NOMO-1 treated with dmso at 0.1 percent for 144 hours (cell line): ENCODE data around the gene MGLL.

Experiments
- DNase-seq: peaks from one replicate; lab custom pipeline; 2025; ENCODE audit not compliant: unreplicated experiment; lab: John Stamatoyannopoulos, UW

Gene MGLL

DNA sequence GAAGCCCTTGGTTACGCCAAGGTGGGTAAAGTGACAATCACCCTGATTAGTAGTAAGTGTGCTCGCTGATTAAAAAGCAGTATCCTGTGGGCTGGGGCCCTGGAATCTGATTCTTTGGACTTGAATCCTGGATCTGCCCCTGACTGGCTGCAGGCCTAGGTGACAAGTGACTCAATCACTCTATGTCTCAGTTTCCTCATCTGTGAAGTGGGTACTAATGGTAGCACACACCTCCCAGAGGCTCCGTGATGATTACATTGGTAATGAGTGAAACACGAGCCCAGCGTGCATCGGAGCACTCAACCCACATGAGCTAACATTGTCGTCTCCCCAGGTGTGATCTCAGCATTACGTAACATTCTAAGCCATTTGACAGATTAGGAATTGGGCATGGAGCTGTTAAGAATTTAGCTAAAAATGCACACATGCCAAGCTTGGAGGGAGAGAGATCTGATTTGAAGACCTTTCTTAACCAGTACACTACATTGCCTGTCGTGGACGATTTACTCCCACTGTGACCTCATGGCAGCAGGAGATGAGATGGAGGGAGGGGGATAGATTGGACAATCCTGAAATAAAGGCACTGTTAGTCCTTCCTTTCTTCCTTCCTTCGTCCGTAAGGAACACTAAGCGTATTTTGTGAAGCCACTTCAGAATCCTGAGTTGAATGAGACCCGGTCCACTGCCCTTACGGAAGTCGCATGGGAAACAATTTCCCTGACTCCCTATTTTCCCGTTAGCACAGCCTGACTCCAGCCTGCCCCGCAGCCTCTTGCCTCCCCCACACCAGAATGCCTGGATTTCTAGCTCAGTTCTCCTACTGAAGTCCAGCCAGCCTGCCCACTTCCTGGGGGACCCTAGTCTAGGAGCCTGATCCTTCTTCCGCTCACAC is 32.1 kb downstream of the MGLL start:
- no peak for DNase-seq

DNA sequence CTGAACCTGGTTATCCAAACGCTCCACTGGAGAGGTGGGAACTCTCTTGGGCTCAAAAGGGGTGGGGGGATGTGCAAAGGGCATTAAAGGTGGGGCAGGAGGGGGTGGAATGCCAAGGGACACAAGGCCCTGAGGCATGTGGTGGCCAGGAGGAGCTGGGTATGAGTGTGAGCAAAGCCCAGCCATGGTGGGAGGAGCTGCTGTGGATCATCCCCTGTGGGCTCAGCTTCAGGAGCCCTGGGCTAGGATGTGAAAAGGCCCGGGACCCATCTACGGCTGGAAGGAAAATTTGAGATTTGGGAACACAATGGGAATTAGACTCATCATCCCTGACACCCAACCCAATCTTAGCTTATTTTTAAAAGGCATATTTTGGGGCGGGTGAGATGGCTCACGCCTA is 33.3 kb downstream of the MGLL start:
- no peak for DNase-seq

GRCh38 chr3:127788451-127788909 is 33.8 kb downstream of the MGLL start:
- no peak for DNase-seq

DNA sequence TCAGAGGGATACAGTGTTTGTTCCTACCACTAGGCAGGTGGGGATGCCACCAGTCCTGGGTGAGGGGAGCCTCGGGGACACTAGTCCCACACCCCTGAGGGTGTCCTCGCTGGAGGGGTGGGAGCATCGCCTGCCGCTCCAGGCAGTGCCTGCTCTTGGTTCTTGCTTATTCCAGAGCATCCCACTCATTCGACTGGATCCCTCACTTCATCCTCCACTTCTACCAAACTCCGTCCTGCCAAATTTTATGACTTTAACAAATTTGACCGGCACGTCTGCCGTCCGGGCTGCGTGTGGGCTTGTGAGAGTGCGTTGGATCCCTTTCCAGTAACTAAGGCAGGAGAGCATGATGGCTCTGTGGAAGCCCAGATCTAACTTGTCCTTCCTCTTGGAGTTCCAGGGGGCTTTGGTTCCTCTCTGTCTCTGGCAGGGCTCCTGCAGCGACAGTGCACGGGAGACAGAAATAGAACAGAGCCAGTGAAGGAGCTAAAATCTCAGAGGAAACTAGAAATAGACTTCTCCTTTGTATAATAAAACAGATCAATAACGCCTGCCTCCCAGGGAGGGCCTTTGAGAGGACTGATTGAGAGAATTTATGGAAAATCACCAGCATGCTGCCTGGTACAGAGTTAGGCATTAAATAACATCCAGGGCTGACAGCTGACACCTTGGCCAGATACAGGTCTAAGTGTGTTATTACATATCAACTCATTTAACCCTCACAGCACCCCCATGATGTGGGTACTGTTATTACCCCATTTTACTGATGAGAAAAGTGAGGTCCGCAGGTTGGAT is 34.5 kb downstream of the MGLL start:
- no peak for DNase-seq

DNA sequence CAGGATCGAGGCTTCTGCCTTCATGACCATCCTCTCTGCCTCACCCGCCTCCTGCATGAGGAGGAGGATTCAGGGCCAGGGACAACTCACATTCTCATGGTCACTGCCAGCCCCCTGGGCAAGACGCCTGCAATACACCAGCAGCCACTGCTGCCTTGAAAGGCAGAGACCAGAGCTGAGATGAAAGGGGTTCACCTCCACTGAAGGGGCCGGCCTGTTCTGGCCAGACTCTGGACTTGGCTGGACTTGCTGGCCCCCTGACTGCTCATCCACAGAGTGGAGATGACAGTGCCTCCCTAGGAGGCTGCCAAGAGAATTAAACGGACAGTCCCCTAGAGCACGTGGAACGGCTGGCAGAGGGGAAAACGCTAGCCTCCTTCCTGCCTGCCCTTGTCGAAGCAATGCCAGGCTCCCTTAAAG is 35.2 kb downstream of the MGLL start:
- DNase-seq, result no peak

DNA sequence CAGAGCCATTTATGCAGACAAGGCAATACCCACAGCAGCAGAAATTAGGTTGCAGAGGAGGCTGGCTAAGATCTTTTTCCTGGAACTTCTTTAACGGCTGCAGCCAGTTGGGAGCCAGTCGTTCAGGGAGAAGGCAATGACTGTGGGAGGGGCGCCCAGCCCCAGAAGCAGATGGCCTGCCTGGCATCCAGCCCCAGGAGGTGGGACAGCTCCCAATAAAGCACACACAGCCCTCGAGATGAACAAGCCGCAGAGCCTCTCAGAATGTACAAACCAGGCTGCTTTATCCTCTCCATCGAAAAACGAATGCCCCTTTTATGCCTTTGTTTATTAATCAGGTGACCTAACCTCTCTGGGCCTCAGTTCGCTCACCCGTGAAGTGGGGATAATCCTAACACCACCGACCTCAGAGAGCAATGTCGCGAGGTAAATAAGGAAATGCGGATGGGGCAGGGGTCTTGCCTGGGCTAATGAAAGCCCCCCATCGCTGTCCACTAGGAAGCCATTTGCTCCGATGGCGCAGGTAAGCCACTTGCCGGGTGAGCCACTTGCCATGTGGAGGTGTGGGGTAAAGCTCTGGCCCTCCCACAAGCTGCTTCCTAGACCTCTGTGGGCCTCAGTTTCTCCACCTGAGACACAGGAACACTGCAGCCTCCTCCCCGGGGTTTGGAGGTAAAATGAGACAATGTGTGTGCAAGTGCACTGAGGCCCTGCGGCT is 35.8 kb downstream of the MGLL start:
- no peak for DNase-seq

DNA sequence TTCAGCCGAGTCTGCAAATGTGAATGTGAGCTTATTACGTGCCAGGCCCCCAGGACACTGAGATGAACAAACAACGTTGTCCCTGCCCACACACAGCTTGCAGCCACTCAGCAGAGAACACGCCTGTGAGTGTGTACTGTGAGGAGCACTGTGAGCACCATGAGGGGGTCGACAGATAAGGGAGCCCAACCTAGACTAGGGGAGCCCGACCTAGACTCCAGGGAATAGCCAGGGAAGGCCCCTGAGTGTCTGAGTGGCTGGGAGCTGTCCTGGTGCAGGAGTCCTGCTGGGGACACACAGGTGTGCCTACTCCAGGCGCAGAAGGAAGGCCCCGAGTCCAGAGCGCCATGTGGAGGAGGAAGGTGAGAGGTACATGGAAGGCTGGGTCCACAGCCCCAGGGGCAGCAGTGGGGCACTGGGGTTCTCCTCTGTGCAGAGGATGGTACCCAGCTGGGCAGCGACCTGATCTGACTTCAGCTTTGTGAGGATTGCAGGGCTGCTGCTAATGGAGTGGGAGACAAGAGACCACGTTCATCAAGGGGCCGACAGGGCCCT is 36.5 kb downstream of the MGLL start:
- DNase-seq, result no peak

DNA sequence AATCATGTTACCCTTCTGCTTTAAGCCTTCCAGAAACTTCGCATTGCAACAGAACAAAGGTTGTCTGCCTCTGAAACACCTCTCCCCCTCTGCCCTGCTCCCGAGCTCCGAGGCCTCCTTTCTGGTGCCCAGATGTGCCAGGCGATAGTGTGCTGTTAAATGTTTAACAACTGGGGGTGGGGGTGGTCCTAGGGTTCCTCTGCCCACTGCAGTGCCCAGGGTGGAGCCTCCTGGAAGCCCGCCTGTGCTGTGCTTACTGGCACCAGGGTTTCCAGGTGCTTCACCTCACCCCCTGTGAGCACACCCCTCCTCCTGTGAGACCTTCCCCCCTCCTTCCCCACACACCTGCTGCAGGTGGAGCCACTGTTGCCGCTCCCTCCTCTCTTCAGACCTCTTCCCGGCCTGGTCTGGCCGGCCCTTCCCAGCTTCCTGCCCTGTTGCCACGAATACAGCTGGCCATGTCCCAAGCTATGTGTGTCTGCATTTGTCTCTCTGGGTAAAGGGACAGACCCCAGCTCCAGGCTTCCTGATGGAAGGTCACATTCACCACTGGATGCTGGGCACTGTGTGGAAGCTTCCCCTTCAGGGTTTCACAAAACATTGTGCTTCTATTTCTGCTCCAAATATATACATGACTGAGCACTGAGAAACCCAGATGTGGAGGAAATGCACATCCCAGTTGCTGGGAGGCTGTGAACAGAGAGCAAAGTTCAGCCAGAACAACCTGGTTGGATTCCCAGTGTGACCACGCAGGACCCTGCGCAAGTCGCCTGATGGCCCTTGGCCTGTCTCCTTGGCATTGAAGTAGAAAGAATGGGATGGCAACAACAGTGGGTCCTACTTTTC is 37.2 kb downstream of the MGLL start:
- no peak for DNase-seq

DNA sequence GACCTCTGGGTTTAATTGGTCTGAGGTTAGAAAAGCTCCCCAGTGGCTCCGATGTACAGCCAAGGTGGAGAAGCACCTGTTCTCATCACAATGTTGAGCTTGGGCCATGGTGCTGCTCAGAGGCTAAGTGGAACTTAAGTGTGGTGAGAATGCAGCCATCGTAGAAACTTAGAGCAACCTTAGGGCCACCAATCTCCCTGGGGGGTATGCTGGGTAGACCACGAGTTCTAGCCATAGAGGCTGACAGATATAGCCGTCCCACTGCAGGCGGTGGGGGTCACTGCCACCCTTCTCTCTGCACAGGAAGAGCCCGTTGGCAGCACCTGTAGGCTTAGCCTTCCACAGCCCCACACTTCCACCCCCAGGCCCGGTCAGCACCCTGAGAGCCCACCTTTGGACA is 38.0 kb downstream of the MGLL start:
- DNase-seq, result no peak

DNA sequence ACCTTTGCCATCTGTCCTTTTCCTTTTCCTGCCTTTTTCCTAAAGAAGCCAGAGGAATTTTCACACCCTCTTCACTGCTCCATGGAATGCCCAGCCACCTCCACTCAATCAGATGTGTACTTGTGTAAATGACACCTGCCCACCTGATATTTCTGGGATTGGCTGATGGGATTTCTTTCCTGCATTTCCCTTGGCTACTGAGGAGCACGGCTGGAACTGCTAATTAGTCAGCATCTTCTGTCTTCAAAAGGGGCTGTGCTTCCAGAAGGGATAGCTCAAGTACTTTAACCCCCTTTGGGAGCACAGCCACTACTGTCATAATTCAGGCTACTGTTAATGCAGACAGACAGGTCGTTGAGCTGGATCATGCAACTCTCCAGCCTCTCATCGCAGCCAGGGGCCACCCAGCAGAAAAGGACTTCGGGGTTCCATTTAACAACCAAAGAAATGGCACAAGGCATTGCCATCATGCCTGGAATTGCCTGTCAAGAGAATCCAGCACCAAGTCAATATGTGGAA is 38.6 kb downstream of the MGLL start:
- DNase-seq, result no peak

DNA sequence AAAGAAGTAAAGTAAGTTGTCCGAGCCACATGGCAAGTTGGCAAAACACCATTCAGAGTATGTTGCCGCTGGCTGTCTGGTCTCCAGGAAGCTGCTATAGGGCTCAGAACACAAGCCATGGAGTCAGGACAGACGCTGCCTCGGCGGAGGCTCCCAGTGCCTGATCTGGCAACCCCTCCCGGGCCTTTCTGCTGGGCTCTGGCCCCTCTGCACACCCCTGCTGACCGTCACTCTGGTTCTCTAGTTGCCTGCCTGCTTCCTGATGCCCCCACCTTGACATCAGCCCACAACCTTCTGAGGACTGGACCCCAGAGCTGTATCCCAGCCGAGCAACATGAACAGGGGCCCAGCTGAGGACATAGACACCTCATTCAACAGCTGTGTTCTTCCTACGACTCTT is 39.1 kb downstream of the MGLL start:
- no peak for DNase-seq

DNA sequence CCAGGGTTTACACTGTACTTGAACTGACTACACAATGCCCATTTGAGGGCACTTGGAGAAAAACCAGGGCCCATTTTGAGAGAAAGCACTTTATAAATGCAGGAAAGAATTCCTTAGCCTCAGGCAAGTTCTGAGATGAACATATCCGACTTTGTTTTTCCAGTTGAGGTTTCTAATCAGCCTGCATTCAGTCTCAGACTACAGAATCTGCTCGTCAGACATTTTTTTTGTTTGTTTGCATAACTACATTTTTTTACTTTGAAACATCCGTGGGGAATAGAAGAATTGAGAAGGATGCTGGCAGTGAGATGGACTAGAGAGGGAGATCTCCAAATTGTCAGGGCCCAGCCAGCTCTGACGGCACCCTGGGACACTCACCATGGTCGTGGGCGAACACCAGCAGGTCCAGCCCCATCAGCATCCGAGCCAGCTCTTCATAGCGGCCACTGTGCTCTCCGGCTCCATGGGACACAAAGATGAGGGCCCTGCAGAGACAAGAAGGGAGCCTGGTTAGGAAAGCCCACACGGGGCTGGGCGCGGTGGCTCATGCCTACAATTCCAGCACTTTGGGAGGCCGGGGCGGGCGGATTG is 40.8 kb downstream of the MGLL start:
- no peak for DNase-seq

- DNase-seq, result no peak
These were observed 41.5 kb downstream of the MGLL start for GRCh38 chr3:127780536-127781400.

DNA sequence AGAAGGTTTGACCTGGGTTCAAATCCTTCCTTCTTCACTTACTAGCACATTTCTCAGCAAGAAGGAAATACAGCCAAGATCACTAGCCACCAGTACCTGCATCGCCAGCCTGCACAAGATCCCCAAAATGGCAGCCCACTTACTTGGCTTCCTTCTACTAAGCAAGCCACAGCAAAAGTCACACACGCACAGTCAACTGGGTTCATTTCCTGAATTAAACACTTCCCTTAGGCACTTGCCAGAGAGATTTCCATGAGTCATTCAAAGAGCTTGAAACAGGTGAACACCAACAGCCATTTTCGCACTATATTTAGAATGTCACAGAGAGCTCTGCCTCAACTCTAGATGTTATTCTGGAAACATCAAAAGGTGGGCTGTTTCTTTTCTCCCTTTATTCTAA is 42.6 kb downstream of the MGLL start:
- peak; percentile 68 for DNase-seq

- DNase-seq, result peak; percentile 87
These were observed 44.2 kb downstream of the MGLL start for GRCh38 chr3:127777921-127778656.

DNA sequence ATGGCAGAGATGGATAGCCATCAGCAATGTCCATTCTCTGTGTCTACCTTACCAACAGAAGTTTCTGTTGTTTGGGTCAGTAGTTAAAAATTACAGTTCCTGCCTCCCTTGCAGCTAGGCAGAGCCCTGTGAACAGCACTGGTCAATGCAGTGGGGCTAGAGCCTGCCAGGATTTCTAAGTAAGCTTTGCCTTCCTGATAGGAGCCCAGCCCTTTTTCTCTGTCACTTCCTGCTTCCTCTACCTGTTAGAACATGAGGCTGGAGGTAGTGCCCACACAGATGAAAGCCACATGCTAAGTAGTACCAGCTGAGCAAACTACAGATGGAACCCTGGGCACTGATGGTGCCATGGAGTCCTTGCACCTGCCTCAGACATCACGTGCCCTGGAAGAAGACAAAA is 45.0 kb downstream of the MGLL start:
- no peak for DNase-seq

DNA sequence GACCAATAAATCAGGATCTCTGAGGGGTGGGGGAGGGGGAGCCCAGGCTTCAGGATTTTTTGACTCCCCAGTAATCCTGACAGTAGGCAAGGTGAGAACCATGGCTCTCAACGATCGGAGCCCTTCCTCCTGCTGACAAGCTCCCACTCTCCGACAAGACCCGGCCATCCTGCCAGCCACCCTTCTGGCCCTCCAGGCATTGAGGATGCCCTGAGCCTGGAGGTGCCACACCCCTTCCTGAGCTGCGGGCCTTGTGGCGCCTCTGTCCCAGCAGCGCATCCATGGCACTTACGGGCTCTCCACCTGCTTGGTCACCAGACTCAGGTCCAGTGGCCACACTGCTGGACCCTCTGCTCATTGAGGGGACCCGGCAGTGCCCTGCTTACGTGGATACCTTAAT is 46.0 kb downstream of the MGLL start:
- no peak for DNase-seq
